HG03439 (cell line): ENCODE results near the gene SSH2.

Experiments used
- ATAC-seq: cut with Tn5 transposase; IDR thresholded peaks from one replicate; pipeline ENCODE4 v1.9.1; 2021; ENCODE audit warnings: mild to moderate bottlenecking, moderate library complexity; ENCODE audit not compliant: unreplicated experiment

Gene SSH2

GRCh38 chr17:29716566-29716965 is 213.5 kb downstream of the SSH2 start:
- ATAC-seq, result no peak

- no peak for ATAC-seq
Measured at GRCh38 chr17:29715680-29716079, 214.3 kb downstream of the SSH2 start.

- ATAC-seq, result no peak
Measured at GRCh38 chr17:29714146-29714545, 215.9 kb downstream of the SSH2 start.

- no peak for ATAC-seq
Measured at GRCh38 chr17:29713626-29714025, 216.4 kb downstream of the SSH2 start.

- no peak for ATAC-seq
Measured at GRCh38 chr17:29711588-29712385, 218.2 kb downstream of the SSH2 start.

GRCh38 chr17:29710891-29711418 is 219.1 kb downstream of the SSH2 start:
- no peak for ATAC-seq

- ATAC-seq, result no peak
Measured at GRCh38 chr17:29710520-29710884, 219.5 kb downstream of the SSH2 start.

- ATAC-seq, result no peak
Measured at GRCh38 chr17:29709866-29710519, 220.0 kb downstream of the SSH2 start.

- peak; percentile 7 for ATAC-seq
Measured at GRCh38 chr17:29707212-29707571, 222.8 kb downstream of the SSH2 start.

- ATAC-seq, result no peak
Measured at GRCh38 chr17:29706045-29706431, 224.0 kb downstream of the SSH2 start.

GRCh38 chr17:29705386-29705785 is 224.6 kb downstream of the SSH2 start:
- no peak for ATAC-seq

GRCh38 chr17:29699283-29699682 is 230.7 kb downstream of the SSH2 start:
- no peak for ATAC-seq

- ATAC-seq, result no peak
Measured at GRCh38 chr17:29698837-29699236, 231.2 kb downstream of the SSH2 start.

- ATAC-seq, result no peak
Measured at GRCh38 chr17:29698019-29698777, 231.8 kb downstream of the SSH2 start.

GRCh38 chr17:29697371-29697770 is 232.7 kb downstream of the SSH2 start:
- ATAC-seq, result no peak

GRCh38 chr17:29694918-29695563 is 235.0 kb downstream of the SSH2 start:
- ATAC-seq, result no peak

GRCh38 chr17:29693751-29694150 is 236.3 kb downstream of the SSH2 start:
- no peak for ATAC-seq

GRCh38 chr17:29687596-29687995 is 242.4 kb downstream of the SSH2 start:
- no peak for ATAC-seq

- no peak for ATAC-seq
Measured at GRCh38 chr17:29686993-29687590, 242.9 kb downstream of the SSH2 start.

GRCh38 chr17:29683481-29683880 is 246.5 kb downstream of the SSH2 start:
- ATAC-seq, result no peak

- ATAC-seq, result no peak
Measured at GRCh38 chr17:29682987-29683386, 247.0 kb downstream of the SSH2 start.
